Tibial artery (tissue), 4 donors: ENCODE measurements around the gene AP3S2.

Source experiments
- DNase-seq, 2 donors: peaks; one replicate each; pipeline ENCODE4 v3.0.0-alpha.2; 2019
- H3K27ac ChIP-seq, 2 donors: fragments of 200-600 bp; sonication (generic) in 1 of 2; 1 replicate in 1 of 2; 2 replicates in 1 of 2; pipeline ENCODE4 v1.5.1; 2018 to 2019; ENCODE audit warnings: mild to moderate bottlenecking in 1 of 2
- H3K27me3 ChIP-seq, 2 donors: fragments of 200-600 bp; sonication (generic) in 1 of 2; one replicate each; pipeline versions ENCODE4 v1.5.1 to v1.6.0; 2016 to 2019
- H3K36me3 ChIP-seq, 3 donors: fragments of 200-600 bp; sonication (generic) in 2 of 3; one replicate each; pipeline ENCODE4 v1.5.1; 2016 to 2019; ENCODE audit warnings: mild to moderate bottlenecking in 2 of 3
- H3K4me1 ChIP-seq, 4 donors: fragments of 200-600 bp; sonication (generic) in 2 of 4; 1 replicate in 3 of 4; 2 replicates in 1 of 4; pipeline ENCODE4 v1.5.1; 2016 to 2019
- H3K4me3 ChIP-seq, 2 donors: fragments of 200-600 bp; sonication (generic) in 1 of 2; 1 replicate in 1 of 2; 2 replicates in 1 of 2; pipeline ENCODE4 v1.5.1; 2018 to 2019; ENCODE audit warnings: mild to moderate bottlenecking in 2 of 2
- H3K9me3 ChIP-seq, 3 donors: fragments of 200-600 bp; sonication (generic) in 1 of 3; one replicate each; pipeline ENCODE4 v1.5.1; 2016 to 2019
- intact Hi-C: fragments of 100-400 bp; cut with DNase I; formaldehyde crosslinking; loops from one replicate; pipeline ENCODE4 v1.15.0; 2023; ENCODE audit warnings: low total_unique reads
- TF ChIP-seq, protein P1 (sequence below), 2 experiments: fragments of 200-600 bp in 1 of 2; fragments of 450-650 bp in 1 of 2; IDR thresholded peaks; one replicate each; pipeline ENCODE4 v1.5.1; 2017 to 2019; ENCODE audit warnings: antibody characterized with exemption in 2 of 2, mild to moderate bottlenecking in 1 of 2, moderate library complexity in 1 of 2

The AP3S2 gene

DNA sequence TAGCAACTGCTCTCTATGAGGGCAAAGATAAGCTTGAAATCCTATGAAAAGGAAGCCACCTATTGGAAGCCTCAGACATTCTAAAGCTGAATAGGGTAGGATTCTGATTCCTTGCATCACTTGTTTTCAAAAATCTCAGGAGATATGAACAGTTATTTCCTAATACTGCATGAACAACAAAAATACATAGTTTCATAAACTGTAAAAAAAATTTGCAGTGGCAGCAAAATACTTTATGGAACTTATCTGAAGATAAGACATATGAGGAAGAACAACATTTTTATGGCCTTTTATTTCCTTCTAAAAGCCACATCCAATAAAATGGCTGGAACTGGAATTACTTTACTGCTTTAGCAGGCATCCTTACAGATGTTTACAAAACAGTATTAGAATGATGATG lies 29.9 kb downstream of the AP3S2 start:
- Histone ChIP-seq H3K27ac (no peak overlapping the region), H3K4me1 (no peaks in the 10 kb centered on the region), H3K27me3 (no peaks in the 10 kb centered on the region), H3K36me3 (peaks cover 34 to 55% (median 50%) of the 10 kb centered on the region in 3 donors), H3K4me3 (no peak overlapping the region), H3K9me3 (no peaks in the 10 kb centered on the region)
- no peak for DNase-seq
- intact Hi-C loops, result no loop called here
- TF ChIP-seq, protein P1, sequence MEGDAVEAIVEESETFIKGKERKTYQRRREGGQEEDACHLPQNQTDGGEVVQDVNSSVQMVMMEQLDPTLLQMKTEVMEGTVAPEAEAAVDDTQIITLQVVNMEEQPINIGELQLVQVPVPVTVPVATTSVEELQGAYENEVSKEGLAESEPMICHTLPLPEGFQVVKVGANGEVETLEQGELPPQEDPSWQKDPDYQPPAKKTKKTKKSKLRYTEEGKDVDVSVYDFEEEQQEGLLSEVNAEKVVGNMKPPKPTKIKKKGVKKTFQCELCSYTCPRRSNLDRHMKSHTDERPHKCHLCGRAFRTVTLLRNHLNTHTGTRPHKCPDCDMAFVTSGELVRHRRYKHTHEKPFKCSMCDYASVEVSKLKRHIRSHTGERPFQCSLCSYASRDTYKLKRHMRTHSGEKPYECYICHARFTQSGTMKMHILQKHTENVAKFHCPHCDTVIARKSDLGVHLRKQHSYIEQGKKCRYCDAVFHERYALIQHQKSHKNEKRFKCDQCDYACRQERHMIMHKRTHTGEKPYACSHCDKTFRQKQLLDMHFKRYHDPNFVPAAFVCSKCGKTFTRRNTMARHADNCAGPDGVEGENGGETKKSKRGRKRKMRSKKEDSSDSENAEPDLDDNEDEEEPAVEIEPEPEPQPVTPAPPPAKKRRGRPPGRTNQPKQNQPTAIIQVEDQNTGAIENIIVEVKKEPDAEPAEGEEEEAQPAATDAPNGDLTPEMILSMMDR (IDR thresholded peaks at IDR 0.05), result no peak

GRCh38 chr15:89860891-89861290 lies 32.9 kb downstream of the AP3S2 start:
- no peak overlapping the region for H3K4me3 ChIP-seq
- H3K27me3 ChIP-seq, result no peaks in the 10 kb centered on the region
- intact Hi-C loops, result no loop called here
- DNase-seq, result no peak
- H3K27ac ChIP-seq, result no peak overlapping the region
- H3K4me1 ChIP-seq, result no peaks in the 10 kb centered on the region
- TF ChIP-seq, protein P1 (IDR thresholded peaks at IDR 0.05), result no peak
- H3K36me3 ChIP-seq, result peaks cover 34 to 52% (median 45%) of the 10 kb centered on the region in 3 donors
- H3K9me3 ChIP-seq, result no peaks in the 10 kb centered on the region

DNA sequence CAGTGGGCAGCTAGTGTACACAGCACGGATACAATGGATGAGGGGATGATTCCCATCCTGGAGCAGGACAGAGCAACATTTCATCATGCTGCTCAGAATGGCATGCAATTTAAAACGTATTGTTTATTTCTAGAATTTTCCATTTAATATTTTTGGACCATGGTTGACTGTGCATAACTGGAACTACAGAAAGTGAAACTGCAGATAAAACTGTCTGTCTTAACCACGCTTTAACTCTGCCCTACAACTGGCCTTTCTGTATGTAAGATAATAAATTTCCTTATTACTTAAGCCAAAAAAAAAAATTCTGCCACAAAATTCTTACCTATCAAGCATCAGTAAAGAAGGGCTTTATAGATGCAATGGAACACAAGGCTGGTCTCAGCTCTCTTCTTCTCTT lies 33.4 kb downstream of the AP3S2 start:
- Histone ChIP-seq H3K36me3 (peaks cover 34 to 50% (median 40%) of the 10 kb centered on the region in 3 donors), H3K27me3 (no peaks in the 10 kb centered on the region), H3K4me3 (no peak overlapping the region), H3K9me3 (no peaks in the 10 kb centered on the region), H3K4me1 (no peaks in the 10 kb centered on the region), H3K27ac (no peak overlapping the region)
- no peak for DNase-seq
- TF ChIP-seq, protein P1 (IDR thresholded peaks at IDR 0.05), result no peak
- intact Hi-C loops, result no loop called here

- Histone ChIP-seq H3K27ac (no peak overlapping the region), H3K9me3 (no peaks in the 10 kb centered on the region), H3K4me1 (no peaks in the 10 kb centered on the region), H3K4me3 (no peak overlapping the region), H3K27me3 (no peaks in the 10 kb centered on the region), H3K36me3 (peaks cover 24 to 37% (median 28%) of the 10 kb centered on the region in 3 donors)
- no peak for DNase-seq
- TF ChIP-seq, protein P1 (IDR thresholded peaks at IDR 0.05), result no peak
- intact Hi-C loops, result no loop called here
These were observed 34.9 kb downstream of the AP3S2 start for GRCh38 chr15:89858661-89859458.

DNA sequence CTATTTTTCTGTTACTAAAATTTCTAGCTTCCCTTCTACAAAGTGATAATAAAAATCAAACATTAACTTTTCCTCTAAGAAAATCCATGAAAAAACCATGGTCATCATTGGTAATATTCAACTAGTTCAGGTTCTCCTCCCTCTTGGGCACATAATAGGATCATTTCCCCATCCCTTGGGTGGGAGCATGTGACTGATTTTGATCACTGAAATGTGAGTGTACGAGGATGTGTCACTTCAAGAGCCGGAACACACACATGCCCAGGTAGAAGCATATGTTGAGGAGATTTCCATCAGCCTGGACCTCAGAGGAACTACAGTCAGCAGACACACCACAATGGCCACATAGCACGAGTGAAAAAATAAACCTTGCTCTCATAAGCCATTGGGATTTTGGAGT lies 36.1 kb downstream of the AP3S2 start:
- no peak for DNase-seq
- Histone ChIP-seq H3K27me3 (no peaks in the 10 kb centered on the region), H3K27ac (no peak overlapping the region), H3K4me1 (no peaks in the 10 kb centered on the region), H3K36me3 (peaks cover 15 to 32% (median 29%) of the 10 kb centered on the region in 3 donors), H3K4me3 (no peak overlapping the region), H3K9me3 (no peaks in the 10 kb centered on the region)
- intact Hi-C loops, result no loop called here
- TF ChIP-seq, protein P1 (IDR thresholded peaks at IDR 0.05), result no peak
